HG03521 (cell line): Measurements from ENCODE around the gene BRCC3.
"Not testable (repeated sequence)": the region's sequence is repeated elsewhere in the genome, so short reads cannot be mapped to it uniquely, and the experiment has no call there.

Source experiments
- ATAC-seq: cut with Tn5 transposase; IDR thresholded peaks from one replicate; pipeline ENCODE4 v1.9.1; 2021; ENCODE audit warnings: mild to moderate bottlenecking, moderate library complexity; ENCODE audit not compliant: unreplicated experiment

BRCC3 gene

DNA sequence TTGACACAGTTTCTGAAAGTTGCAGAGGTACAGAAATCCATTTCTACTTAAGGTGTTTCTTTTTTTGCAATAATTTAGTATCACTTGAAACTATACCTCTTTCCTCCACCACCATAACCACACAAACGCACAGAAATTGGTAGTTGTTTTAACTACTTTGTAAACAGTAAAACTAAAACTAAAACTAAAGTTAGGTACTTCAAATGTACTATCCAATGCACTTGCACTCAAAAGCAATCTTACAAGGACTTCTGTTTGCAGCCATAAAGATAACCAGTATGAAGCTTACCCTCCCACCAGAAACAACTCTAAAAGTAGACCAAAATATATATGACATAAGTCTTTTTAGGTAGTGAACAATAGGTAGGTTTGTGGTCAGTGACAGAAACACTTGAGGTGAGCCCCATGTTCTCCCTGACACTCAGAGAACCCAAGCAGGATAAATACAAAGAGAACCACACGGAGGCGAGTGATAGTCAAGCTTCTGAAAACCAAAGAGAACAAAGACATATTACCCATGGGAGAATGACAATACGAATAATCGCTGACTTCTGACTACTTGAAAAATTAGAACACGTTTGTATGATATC, 72.7 kb downstream of the BRCC3 start:
- no peak for ATAC-seq

DNA sequence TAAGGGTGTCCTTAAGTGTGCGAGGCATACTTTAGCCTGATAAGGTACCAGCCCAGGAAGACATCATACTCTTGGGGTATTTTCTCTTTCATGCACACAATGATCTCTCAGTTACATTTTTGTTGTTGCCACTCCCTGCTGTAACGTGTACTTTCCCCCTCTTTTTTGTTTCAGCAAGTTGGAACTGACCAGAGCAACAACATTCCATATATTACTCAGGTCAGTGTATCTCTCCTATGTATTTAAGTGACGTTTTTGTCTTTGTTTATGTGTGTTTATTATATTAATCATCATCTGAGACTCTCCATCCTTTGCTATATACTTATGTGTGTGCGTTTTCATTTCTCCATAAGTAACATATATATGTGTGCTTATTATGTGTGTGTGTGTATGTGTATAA, 73.6 kb downstream of the BRCC3 start:
- ATAC-seq = no peak

DNA sequence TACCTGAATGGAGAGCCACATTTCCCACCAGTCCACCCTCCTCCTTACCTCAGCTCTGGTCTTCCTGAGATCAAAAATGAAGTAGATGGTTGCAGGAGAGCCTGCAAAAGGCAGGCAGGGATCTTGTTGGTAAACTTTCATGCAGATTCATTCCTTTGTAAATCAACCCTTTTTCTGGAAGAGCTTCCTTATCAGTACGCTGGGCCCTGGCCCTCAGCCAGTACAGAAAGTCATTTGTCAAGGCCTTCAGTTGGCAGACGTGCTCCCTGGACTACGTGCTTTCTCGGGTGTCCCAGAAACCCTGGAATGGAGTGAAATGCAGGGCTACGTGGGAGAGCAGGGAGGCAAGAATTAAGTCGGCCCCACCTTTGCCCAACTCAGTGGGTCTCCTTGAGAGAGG, 76.3 kb downstream of the BRCC3 start:
- ATAC-seq = not testable (repeated sequence)

DNA sequence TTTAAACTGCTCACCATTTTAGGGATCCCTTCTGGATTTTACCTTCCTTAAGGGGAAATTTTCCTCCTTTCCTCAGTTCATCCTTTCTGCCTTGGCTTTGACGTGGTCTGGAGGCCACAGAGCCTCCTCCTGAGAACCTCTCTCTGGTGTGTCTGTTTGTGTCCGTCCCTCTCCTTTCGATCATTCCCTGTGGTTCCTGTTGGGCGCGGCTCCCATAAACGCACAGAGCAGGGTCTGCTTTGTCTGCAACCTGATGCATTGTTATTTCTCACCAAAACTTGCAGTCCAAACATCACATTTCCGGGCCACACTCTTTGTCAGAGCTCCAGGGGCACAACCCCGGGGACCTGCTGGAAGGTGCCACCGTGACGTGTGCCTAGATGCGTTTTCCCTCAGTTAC, 76.9 kb downstream of the BRCC3 start:
- ATAC-seq = not testable (repeated sequence)

GRCh38 chrX:155148724-155149537, 77.6 kb downstream of the BRCC3 start:
- ATAC-seq = no peak

- ATAC-seq = no peak
Observed at GRCh38 chrX:155169881-155170280, 98.6 kb downstream of the BRCC3 start.
